Vagina (tissue), 2 donors: ENCODE data around the gene UPB1. TPM values are rescaled to one million over a fixed set of nuclear protein-coding genes. Genes with fewer than 3 reads are reported as not detected.

Experiments used
- DNase-seq, 2 donors: peaks; one replicate each; pipeline ENCODE4 v3.0.0-alpha.2; 2017; ENCODE audit errors: extremely low spot score in 2 of 2
- H3K27ac ChIP-seq: fragments of 200-600 bp; sonication (generic); one replicate; pipeline ENCODE4 v1.5.1; 2019
- H3K27me3 ChIP-seq: fragments of 200-600 bp; sonication (generic); one replicate; pipeline ENCODE4 v1.5.1; 2019
- H3K36me3 ChIP-seq, 2 donors: fragments of 200-600 bp; sonication (generic); one replicate each; pipeline ENCODE4 v1.5.1; 2017 to 2019
- H3K4me1 ChIP-seq: fragments of 200-600 bp; sonication (generic); one replicate; pipeline ENCODE4 v1.5.1; 2019
- H3K4me3 ChIP-seq, 2 donors: fragments of 200-600 bp; sonication (generic); 1 replicate in 1 of 2; 2 replicates in 1 of 2; pipeline ENCODE4 v1.5.1; 2016 to 2019
- H3K9me3 ChIP-seq: fragments of 200-600 bp; sonication (generic); one replicate; pipeline ENCODE4 v1.5.1; 2019
- CTCF ChIP-seq, 3 experiments: fragments of 450-650 bp in 2 of 3; fragments of 200-600 bp in 1 of 3; sonication (generic) in 1 of 3; IDR thresholded peaks; one replicate each; pipeline ENCODE4 v1.5.1; 2017 to 2019; ENCODE audit warnings: antibody characterized with exemption in 3 of 3, mild to moderate bottlenecking in 2 of 3, moderate library complexity in 2 of 3
- POLR2A ChIP-seq, 2 donors: fragments of 450-650 bp; IDR thresholded peaks; one replicate each; pipeline ENCODE4 v1.6.1; 2017; ENCODE audit warnings: antibody characterized with exemption in 2 of 2, mild to moderate bottlenecking in 2 of 2, moderate library complexity in 2 of 2
- POLR2AphosphoS5 ChIP-seq, 2 donors: sonication (generic); formaldehyde crosslinking; IDR thresholded peaks; one replicate each; pipeline ENCODE4 v1.9.0; 2017; ENCODE audit warnings: antibody characterized with exemption in 2 of 2, mild to moderate bottlenecking in 2 of 2, low read depth in 1 of 2; ENCODE audit not compliant: insufficient read depth in 1 of 2
- intact Hi-C: fragments of 100-400 bp; cut with DNase I; formaldehyde crosslinking; loops from one replicate; pipeline ENCODE4 v1.15.1; 2023
- total RNA-seq: library from RNA; depleted of rRNA; stranded (reverse); fragments of >200 nt; gene quantifications from one replicate; pipeline ENCODE4 v1.2.3, GENCODE V29; 2016

The UPB1 gene
- total RNA-seq: not detected

- Histone ChIP-seq H3K36me3 (no peaks in the 10 kb centered on the region), H3K4me1 (peaks cover 10% of the 10 kb centered on the region)
- intact Hi-C loops: no loop called here
Observed at GRCh38 chr22:24494528-24495364, at the start of gene UPB1. Gene UPB1 (plus strand): TSS chr22:24495332. CDS start chr22:24495404, 72 bp downstream.

GRCh38 chr22:24445481-24446259 is 49.5 kb upstream of the UPB1 start:
- no peaks in the 10 kb centered on the region for H3K36me3 ChIP-seq
- no peaks in the 10 kb centered on the region for H3K4me1 ChIP-seq
- intact Hi-C loops: no loop called here
- TF ChIP-seq POLR2AphosphoS5 (IDR thresholded peaks at IDR 0.05; ENCODE audit: insufficient read depth in 1 of 2, low read depth in 1 of 2) (no peak), CTCF (IDR thresholded peaks at IDR 0.05) (no peak), POLR2A (IDR thresholded peaks at IDR 0.05) (no peak)
- no peak for DNase-seq
- H3K27me3 ChIP-seq: no peaks in the 10 kb centered on the region
- no peak overlapping the region for H3K4me3 ChIP-seq
- no peaks in the 10 kb centered on the region for H3K9me3 ChIP-seq
- H3K27ac ChIP-seq: no peak overlapping the region

More at GRCh38 chr22:24494528-24495364, at the start of gene UPB1:
- no peak within 1 kb of the TSS for H3K27ac ChIP-seq
- H3K9me3 ChIP-seq: no peaks in the 10 kb centered on the region
- no peak for DNase-seq
- no peak within 1 kb of the TSS for H3K4me3 ChIP-seq
- peaks cover 10% of the 10 kb centered on the region for H3K27me3 ChIP-seq
- no peak for TF ChIP-seq CTCF (IDR thresholded peaks at IDR 0.05)

- Histone ChIP-seq H3K36me3 (no peaks in the 10 kb centered on the region), H3K9me3 (no peaks in the 10 kb centered on the region), H3K27ac (no peak overlapping the region), H3K4me1 (no peaks in the 10 kb centered on the region), H3K27me3 (no peaks in the 10 kb centered on the region), H3K4me3 (no peak overlapping the region)
- no peak for TF ChIP-seq POLR2AphosphoS5 (IDR thresholded peaks at IDR 0.05; ENCODE audit: insufficient read depth in 1 of 2, low read depth in 1 of 2)
- TF ChIP-seq POLR2A (IDR thresholded peaks at IDR 0.05): no peak
- TF ChIP-seq CTCF (IDR thresholded peaks at IDR 0.05): no peak
- intact Hi-C loops: no loop called here
- no peak for DNase-seq
Observed at GRCh38 chr22:24446260-24446611, 48.9 kb upstream of the UPB1 start.

- Histone ChIP-seq H3K27me3 (no peaks in the 10 kb centered on the region), H3K9me3 (no peaks in the 10 kb centered on the region), H3K4me3 (no peak overlapping the region), H3K27ac (no peak overlapping the region), H3K4me1 (no peaks in the 10 kb centered on the region), H3K36me3 (no peaks in the 10 kb centered on the region)
- DNase-seq: no peak
- intact Hi-C loops: no loop called here
- no peak for TF ChIP-seq POLR2AphosphoS5 (IDR thresholded peaks at IDR 0.05; ENCODE audit: insufficient read depth in 1 of 2, low read depth in 1 of 2)
- no peak for TF ChIP-seq CTCF (IDR thresholded peaks at IDR 0.05)
- TF ChIP-seq POLR2A (IDR thresholded peaks at IDR 0.05): no peak
Observed at GRCh38 chr22:24450610-24451009, 44.5 kb upstream of the UPB1 start.

GRCh38 chr22:24451162-24451561 is 44.0 kb upstream of the UPB1 start:
- H3K4me3 ChIP-seq: no peak overlapping the region
- TF ChIP-seq POLR2AphosphoS5 (IDR thresholded peaks at IDR 0.05; ENCODE audit: insufficient read depth in 1 of 2, low read depth in 1 of 2) (no peak), POLR2A (IDR thresholded peaks at IDR 0.05) (no peak), CTCF (IDR thresholded peaks at IDR 0.05) (no peak)
- intact Hi-C loops: no loop called here
- no peaks in the 10 kb centered on the region for H3K9me3 ChIP-seq
- no peaks in the 10 kb centered on the region for H3K4me1 ChIP-seq
- H3K36me3 ChIP-seq: no peaks in the 10 kb centered on the region
- no peak for DNase-seq
- H3K27ac ChIP-seq: no peak overlapping the region
- no peaks in the 10 kb centered on the region for H3K27me3 ChIP-seq
